Activated gamma-delta T cell treated with Interleukin-2 at 50 U/mL for 16 hours (primary cell): ENCODE measurements around the gene CBFA2T2.
A peak's percentile ranks its signal among the peaks of the same experiment; 100 is the strongest.
"Not testable (repeated sequence)": the region's sequence is repeated elsewhere in the genome, so short reads cannot be mapped to it uniquely, and the experiment has no call there.

Experiments used
- DNase-seq: peaks from one replicate; pipeline ENCODE4 v3.0.0-alpha.2; 2020

CBFA2T2 gene

GRCh38 chr20:33490023-33490933 is at the start of gene CBFA2T2:
TSS of gene CBFA2T2 (plus strand) at chr20:33490096. CDS start at chr20:33490268, 172 bp downstream.
- no peak for DNase-seq

- DNase-seq = not testable (repeated sequence)
Measured at GRCh38 chr20:33440562-33440961, 49.3 kb upstream of the CBFA2T2 start.

GRCh38 chr20:33441142-33441955 is 48.5 kb upstream of the CBFA2T2 start:
- no peak for DNase-seq

GRCh38 chr20:33442136-33443005 is 47.5 kb upstream of the CBFA2T2 start:
- no peak for DNase-seq

- peak; percentile 16 for DNase-seq
Measured at GRCh38 chr20:33443006-33443511, 46.8 kb upstream of the CBFA2T2 start.

- peak; percentile 87 for DNase-seq
Measured at GRCh38 chr20:33443512-33444239, 46.2 kb upstream of the CBFA2T2 start, which contains the start of gene SNTA1. TSS of gene SNTA1 (minus strand) at chr20:33443763. CDS start at chr20:33443620, 143 bp downstream.

GRCh38 chr20:33444797-33445560 is 44.9 kb upstream of the CBFA2T2 start:
- DNase-seq = peak; percentile 17

GRCh38 chr20:33445881-33446625 is 43.8 kb upstream of the CBFA2T2 start:
- DNase-seq = no peak

- no peak for DNase-seq
Measured at GRCh38 chr20:33450867-33451266, 39.0 kb upstream of the CBFA2T2 start.

GRCh38 chr20:33456916-33457642 is 32.8 kb upstream of the CBFA2T2 start:
- DNase-seq = peak; percentile 82

GRCh38 chr20:33459599-33459998 is 30.3 kb upstream of the CBFA2T2 start:
- no peak for DNase-seq

GRCh38 chr20:33460711-33461110 is 29.2 kb upstream of the CBFA2T2 start:
- no peak for DNase-seq

- no peak for DNase-seq
Measured at GRCh38 chr20:33463332-33464101, 26.4 kb upstream of the CBFA2T2 start.

GRCh38 chr20:33464759-33465158 is 25.1 kb upstream of the CBFA2T2 start:
- not testable (repeated sequence) for DNase-seq

GRCh38 chr20:33465481-33466302 is 24.2 kb upstream of the CBFA2T2 start:
- DNase-seq = no peak

- no peak for DNase-seq
Measured at GRCh38 chr20:33466303-33466646, 23.6 kb upstream of the CBFA2T2 start.

GRCh38 chr20:33470457-33470856 is 19.4 kb upstream of the CBFA2T2 start:
- DNase-seq = no peak

GRCh38 chr20:33470866-33471265 is 19.0 kb upstream of the CBFA2T2 start:
- DNase-seq = no peak
